CD4-positive, alpha-beta T cell treated with Interleukin-4 for 4 hours (primary cell): ENCODE results near the gene PTPMT1.
"Not testable (repeated sequence)": the region's sequence is repeated elsewhere in the genome, so short reads cannot be mapped to it uniquely, and the experiment has no call there.

ENCODE experiments used
- DNase-seq: peaks from one replicate; pipeline ENCODE4 v3.0.0-alpha.2; 2020

The PTPMT1 gene, protein sequence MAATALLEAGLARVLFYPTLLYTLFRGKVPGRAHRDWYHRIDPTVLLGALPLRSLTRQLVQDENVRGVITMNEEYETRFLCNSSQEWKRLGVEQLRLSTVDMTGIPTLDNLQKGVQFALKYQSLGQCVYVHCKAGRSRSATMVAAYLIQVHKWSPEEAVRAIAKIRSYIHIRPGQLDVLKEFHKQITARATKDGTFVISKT

DNA sequence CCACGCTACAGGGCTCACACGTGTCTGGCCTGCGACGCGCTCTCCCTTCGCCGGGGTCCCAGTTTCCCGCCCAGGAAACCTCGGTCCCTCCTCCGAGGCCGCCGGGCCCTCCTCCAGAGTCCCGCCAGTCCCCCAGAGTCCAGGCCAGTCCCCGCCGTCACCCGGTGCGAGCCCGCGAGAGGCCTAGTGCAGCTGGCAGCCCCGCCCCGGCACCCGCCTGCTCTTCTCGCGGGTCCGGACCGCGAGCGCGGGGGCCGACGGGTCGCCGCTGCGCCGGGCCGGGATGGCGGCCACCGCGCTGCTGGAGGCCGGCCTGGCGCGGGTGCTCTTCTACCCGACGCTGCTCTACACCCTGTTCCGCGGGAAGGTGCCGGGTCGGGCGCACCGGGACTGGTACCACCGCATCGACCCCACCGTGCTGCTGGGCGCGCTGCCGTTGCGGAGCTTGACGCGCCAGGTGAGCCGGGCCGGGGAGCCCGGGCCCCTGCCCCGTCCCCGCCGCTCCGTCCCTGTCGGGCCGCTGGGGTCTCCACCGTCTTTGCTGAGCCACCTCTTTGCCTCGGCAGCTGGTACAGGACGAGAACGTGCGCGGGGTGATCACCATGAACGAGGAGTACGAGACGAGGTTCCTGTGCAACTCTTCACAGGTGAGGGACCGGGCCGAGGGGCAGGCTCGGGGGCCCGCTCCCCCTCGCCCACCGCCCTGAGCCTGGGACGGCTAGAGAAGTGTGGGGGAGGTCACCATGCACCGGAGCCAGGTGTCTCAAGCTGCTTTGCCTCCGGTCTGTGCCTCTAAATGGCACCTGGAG, at the start of gene PTPMT1:
Gene PTPMT1 (plus strand): TSS at position 260 of the 809 bp plus-strand sequence. CDS start 24 bp downstream, at position 284.
- DNase-seq, result peak; percentile 52

DNA sequence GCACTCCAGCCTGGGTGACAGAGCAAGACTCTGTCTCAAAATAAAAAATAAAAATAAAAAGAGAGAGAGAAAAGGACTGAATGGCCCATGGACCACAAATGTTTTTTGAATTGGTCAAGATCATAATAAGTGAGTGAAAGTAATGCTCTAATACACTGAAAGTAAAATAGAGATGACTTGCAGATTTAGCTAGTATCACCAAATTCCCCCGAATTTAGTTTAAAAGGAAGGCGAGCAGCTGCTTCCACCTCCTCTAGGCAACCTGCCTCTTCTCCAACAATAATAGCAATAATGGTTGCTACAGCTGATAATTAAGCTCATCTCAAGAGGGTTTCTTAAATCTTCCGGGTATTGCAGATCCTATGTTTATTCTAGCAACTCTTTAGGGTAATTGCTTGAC, 49.2 kb upstream of the PTPMT1 start:
- DNase-seq, result no peak

DNA sequence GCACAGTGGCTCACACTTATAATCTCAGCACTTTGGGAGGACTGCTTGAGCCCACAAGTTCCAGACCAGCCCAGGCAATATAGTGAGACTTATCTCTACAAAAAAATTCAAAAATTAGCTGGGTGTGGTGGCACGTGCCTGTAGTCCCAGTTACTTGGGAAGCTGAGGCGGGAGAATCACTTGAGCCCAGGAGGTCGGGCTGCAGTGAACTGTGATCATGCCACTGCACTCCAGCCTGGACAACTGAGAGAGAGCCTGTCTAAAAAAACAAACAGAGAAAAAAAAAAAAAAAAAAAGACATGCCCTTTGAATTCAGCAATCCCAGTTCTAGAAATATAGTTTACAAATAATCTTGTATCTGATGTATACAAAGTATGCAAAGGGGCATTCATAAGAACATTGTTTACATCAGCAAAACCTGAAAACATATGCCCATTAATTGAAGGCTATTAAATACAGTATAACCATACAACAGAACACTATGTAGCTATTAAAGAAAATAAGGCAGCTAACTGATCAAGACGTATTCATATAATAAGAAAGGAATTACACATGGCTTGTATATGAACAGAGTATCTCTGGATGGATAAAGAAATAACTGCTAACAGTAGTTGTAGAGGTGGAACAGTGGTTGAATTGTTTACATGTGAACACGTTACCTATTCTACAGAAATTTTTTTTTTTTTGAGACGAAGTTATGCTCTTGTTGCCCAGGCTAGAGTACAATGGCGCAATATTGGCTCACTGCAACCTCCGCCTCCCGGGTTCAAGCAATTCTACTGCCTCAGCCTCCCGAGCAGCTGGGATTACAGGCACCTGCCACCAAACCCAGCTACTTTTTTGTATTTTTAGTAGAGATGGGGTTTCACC, 48.2 kb upstream of the PTPMT1 start:
- DNase-seq, result no peak

DNA sequence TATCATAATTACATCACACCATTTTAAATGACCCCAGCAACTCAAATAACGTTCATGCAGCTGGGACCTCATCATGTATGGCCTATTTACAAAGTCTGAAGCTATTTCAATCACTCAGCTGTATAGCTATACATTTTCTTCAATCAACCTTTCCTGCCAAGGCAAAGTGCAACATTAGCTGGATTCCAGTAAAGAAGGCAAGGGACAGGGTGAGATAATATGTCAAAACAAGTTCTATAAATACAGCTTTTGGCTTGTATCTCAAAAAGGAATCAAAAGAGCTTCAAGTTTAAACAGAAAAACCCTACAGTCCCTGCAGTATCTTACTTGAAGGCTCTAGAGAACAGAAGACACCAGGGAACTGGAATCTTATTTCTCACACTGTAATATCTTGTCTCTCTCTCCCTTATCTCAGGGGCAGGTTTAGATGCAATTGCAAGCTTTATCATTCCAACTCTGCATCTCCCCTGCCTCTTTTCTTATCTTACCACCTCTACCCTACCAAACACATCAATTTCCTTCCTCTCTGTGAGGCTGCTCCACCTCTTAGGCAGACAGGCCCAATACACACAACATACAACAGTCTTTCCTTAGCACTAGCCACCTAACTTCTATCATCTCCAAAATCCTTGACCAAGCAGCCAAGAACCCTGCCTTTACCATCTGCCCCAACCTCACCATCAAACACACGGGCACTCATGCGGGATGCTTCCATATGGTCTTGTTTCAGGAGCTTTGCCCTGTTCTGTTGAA, 47.0 kb upstream of the PTPMT1 start:
- no peak for DNase-seq

DNA sequence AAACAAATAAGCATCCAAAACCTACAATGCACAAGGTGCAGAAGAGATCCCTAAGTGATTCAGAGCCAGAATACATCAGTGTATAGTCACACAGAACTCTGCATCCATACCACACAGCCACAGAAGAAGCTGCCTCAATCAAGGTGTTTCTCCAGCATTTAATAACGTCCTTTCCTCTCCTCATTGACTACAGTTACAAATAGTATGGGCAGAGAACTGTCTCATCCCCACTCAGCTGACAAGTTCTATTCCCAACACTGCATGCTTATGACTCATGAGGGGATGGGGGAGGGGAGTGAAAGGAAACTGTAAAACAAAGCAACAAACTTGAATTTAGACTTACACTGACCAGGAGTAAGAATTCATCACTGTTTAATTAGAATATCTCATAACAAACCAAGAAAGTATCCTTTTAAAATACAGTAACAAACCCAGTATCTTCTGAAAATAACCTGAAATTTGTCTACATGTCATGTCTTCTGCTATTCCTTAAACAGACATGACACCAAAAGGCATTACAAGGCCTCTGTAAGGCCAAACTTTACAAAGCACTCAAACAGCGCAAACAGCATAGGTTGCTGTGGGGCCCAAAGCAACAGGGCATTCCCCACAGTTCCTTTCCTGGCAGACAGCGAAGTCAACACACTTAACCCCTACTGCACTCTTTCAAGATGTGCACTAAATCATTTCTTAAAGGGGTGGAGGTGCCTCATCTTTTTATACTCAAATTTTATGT, 41.7 kb upstream of the PTPMT1 start:
- peak; percentile 62 for DNase-seq

DNA sequence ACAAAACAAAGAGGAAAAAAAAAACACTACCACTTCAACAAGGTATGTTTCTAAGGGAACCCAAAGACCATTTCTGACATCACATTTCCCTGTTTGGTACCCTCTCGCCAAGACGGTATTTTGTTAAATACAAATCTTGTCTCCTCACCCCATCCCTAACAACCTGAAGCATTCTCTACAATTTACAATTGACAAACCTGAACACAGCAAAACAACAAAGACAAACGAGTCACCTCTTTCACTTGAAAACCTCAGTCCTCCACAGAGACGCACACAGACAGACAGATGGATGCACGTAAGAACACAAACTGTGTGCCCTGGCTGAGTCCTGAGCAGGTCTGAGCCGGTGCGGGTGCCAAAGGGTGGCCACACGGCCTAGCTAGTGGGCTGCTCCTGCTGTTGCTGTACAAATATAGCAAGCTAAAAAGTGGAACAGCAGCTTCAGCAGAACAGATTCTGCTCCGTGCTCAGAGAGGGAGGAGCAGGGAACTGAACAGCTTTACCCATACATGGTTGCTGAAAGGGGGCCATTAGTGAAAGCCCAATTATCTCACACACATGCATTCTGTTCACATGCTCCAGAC, 41.0 kb upstream of the PTPMT1 start:
- peak; percentile 60 for DNase-seq

DNA sequence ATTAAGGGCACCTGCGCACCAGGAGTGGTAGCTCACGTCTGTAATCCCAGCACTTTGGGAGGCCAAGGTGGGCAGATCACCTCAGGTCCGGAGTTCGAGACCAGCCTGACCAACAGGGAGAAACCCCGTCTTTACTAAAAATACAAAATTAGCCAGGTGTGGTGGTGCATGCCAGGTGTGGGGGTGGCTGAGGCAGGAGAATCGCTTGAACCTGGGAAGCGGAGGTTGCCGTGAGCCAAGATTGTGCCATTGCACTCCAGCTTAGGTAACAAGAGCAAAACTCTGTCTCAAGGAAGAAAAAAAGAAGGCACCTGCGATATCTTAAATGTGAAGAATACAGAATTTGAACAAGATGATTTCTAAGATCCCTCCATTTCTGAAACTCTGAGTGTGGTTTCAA, 39.4 kb upstream of the PTPMT1 start:
- DNase-seq, result not testable (repeated sequence)

DNA sequence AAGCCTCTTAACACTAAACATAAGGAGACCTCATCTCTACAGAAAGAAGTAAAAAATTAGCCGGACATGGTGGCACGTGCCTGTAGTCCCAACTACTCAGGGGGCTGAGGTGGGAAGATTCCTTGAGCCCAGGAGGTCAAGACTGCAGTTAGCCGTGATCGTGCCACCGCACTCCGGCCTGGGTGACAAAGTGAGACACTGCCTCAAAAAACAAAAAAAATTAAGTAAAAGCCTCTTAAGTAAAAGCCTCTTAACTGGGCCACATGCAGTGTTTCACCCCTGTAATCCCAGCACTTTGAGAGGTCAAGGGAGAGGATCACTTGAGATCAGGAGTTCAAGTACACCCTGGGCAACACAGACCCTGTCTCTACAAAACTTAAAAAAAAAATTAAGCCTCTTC, 38.2 kb upstream of the PTPMT1 start:
- DNase-seq, result no peak

DNA sequence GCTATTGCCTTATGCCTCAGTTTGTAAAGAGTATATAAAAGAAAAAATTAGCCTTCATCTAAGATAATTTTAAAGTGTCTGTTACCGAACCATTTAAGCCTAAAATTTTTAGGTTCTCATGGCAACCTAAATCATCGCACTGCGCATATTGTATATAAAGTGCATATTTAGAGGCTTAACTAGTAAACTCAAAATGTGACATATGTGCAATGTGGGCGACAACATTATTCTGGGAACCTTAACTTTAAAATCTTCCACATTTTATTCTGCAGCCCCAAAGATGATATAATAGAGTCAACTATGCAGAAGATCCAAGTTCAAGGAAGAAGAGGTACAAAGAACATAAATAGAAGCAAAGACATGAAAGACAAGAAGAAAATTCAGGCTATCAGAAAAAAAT, 35.4 kb upstream of the PTPMT1 start:
- DNase-seq, result no peak

DNA sequence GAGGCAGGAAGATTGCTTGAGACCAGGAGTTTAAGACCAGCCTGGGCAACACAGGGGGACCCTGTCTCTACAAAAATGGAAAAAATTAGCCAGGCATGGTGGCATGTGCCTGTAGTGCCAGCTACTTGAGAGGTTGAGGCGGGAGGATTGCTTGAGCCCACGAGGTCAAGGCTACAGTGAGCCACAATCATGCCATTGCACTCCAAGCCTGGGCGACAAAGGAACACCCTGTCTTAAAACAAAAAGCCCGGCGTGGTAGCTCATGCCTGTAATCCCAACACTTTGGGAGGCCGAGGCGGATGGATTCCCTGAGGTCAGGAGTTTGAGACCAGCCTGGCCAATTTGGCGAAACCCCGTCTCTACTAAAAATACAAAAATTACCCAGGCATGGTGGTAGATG, 34.7 kb upstream of the PTPMT1 start:
- not testable (repeated sequence) for DNase-seq

DNA sequence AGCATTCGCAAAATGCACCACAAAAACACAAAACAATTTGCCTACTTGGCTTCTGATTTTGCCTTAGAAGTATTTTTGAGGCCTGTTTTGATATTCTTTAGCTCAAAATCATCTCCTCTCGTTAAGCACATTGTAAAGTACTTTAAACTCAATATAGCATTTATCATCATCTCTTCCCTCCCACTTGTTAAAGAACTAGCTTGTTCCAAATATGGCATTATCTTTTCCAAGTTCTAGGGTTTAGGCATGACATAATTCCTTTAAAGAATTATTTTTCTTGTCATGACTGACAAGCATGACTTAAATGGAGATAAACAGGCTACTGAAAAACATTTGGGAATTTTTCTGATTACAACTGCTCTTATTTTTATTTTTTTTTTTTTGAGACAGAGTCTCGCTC, 33.7 kb upstream of the PTPMT1 start:
- no peak for DNase-seq

DNA sequence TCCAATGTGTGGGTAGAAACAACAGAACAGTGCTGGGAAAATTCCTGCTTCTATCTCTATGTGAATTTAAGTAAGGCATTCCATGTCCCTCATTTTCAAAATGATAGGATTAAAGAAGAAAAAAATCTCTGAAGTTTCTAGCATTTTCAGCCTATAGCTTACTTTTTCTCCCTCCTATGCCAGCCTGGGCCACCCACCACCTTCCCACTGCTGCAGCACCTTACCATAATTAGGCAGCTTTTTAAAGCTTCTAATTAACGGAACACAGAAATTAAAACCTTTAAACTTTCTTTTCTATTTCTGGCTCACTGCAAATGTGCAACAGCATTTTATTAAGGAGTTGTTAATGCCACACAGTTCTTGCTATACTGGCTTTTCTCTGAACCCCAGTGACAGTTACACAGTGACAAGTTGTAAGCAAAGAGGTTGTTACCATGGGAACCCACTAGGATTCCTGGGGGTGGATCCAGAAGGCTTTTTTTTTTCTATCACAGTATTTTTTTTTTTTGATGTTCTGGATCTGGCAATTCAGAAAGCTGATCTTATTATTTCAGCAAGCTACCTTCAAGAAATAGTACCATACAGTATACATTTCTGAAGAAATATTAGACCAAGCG, 32.7 kb upstream of the PTPMT1 start:
- no peak for DNase-seq

DNA sequence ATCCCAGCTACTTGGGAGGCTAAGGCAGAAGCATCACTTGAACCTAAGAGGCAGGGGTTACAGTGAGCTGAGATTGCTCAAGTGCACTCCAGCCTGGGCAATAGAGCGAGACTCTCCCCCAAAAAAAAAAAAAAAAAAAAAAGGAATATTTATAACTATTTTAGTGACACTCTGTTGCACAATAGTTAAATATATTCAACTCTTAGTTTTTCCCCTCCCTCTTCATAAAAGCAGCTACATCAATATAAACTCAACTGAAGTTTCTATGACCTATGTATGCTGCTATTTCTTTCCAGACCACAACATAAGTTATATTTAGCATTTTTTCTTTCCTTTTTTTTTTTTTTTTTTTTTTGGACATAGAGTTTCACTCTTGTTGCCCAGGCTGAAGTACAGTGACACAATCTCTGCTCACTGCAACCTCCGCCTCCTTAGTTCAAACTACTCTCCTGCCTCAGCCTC, 31.7 kb upstream of the PTPMT1 start:
- no peak for DNase-seq

DNA sequence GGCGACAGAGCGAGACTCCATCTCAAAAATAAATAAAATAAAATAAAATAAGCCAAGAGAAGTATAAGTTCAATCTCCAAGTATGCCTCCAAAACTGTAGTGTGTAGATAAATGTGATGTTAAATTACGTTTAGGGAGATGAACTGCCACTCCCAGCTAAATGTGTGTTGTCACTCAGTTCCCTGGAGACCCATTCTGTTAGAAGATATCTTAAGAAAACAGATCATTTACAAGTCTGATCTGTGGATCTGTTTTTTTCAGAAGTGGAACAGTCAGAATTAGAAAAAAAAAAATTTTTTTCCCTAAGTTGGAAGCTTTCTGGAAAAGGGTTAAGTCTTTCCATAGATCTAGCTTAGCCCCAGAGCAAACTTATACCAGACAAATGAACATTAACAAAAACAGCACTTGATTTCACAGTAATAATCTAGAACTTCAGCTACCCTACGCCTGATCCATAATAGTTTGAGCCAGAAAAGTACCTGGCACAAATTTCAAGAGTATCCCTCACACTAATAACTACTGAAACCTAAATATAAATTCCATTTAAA, 30.6 kb upstream of the PTPMT1 start:
- no peak for DNase-seq

DNA sequence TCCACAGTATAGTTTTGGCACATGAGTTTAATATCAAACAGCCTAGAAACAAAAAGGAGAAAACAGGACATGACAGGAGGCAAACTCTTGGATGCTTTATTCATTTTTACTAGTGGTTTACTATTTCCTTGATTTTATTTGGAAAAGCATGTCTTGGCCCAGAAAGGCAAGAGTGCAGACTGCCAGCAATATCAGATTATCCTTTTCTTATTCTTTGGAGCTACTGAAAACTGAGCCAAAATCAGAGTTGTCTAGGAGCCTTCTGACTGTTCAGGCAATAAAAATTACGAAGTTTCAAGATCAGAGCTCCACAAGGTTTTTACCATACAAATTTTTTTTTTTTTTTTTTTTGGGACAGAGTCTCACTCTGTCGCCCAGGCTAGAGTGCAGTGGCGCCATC, 28.5 kb upstream of the PTPMT1 start:
- DNase-seq, result no peak

DNA sequence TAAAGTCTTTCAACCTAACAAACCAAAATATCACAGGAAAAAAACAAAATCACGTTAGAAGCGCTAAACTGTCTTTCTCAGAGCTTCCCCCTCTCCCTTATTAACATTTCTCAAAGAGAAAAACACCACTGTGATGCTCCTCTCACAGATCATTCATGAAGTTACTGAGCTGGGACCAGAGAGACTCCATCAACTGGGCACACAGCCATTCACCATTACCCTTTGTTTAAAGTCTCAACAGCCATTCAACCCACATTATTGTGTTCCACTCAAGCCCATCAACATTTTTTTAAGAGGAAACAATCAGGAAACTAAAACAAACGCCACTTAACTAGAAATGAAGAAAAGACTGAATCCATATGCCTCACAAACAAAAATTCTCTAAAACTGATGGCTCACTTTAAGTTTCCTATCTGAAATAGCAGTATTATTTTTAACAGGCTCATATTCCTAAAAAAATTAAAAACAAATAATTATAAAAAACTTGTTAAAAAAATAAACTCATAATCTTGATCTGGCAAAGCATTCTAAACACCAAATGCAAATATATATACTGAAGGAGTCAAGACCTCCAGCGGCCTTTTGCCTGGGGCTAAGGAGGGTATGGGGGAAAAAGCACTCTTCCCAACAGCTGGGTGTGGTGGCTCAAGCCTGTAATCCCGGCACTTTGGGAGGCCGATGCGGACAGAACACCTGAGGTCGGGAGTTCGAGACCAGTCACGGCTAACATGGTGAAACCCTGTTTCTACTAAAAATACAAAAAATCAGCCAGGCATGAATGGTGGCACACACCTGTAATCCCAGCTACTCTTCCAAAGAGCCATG, 26.4 kb upstream of the PTPMT1 start:
- no peak for DNase-seq

DNA sequence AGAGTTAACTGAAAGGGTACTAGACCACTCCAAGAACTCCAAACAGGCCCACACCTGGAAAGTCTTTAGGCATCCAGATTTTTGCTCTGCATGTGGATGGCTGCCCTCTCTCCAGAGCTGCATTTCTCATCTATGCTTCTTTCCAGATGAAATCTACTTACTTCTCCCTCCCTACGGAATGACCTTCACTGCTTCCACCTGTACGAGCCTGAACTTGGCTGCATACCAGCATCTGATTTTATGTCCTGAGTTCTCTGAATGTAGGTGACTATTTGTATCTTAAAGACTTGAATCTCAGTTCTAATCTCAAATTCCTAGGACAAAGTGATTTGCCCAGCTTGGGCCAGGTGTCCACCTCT, 25.7 kb upstream of the PTPMT1 start:
- DNase-seq, result no peak

DNA sequence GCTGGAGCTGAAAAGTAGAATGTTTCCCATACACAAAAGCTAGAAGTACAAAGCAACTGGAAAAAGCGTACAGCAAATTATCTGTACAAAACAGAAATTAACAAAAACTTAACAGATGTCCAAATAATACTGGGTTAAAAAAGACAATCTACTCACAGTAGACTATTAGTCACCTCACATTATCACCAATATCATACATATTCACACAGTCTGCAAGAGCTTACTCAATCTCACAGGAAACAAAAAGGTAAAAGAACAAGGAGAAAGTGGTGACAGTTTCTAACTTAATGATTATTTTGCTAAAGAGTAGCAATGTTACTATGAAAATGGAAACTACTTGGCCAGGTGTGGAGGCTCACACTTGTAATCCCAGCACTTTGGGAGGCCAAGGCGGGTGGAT, 24.3 kb upstream of the PTPMT1 start:
- no peak for DNase-seq

DNA sequence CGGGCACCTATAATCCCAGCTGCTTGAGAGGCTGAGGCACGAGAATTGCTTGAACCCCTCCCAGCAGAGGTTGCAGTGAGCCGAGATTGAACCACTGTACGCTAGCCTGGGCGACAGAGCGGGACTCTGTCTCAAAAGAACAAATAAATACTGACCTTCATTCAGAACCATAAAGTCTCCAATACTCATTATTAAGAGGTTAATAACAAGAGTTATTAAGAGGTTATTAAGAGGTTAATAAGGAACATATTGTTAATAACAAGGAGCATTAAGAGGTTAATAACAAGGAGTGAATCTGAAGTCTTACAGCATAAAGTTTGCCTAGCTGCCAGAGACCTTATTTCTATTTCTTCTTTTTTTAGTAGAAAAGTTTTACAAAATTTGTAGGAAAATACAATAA, 20.1 kb upstream of the PTPMT1 start:
- DNase-seq, result no peak

DNA sequence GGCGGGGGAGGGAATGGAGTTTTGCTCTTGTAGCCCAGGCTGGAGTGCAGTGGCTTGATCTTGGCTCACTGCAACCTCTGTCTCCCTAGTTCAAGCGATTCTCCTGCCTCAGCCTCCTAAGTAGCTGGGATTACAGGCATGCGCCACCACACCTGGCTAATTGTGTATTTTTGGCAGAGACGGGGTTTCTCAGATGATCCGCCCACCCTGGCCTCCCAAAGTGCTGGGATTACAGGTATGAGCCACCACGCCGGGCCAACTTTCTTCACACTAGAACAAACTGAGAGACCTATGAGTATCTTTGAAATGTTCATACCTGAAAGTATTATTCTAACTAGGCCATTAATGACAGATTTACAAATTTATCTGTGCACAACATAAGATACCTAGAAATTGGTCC, 19.1 kb upstream of the PTPMT1 start:
- DNase-seq, result not testable (repeated sequence)
